GM23338 (cell line): ENCODE measurements around the gene DPH1. TPM values are rescaled to one million over a fixed set of nuclear protein-coding genes. Genes with fewer than 3 reads are reported as not detected.

ENCODE experiments used
- ATAC-seq: fragments of 200-7000 bp; cut with Tn5 transposase; 3 replicates; pipeline ENCODE4 v1.9.1; 2020
- DNase-seq: peaks from one replicate; pipeline ENCODE4 v3.0.0-alpha.2; 2015; ENCODE audit warnings: low spot score
- H2AFZ ChIP-seq: fragments of 200-600 bp; sonication (generic); 2 replicates; pipeline ENCODE4 v1.8.0; 2016; ENCODE audit warnings: antibody characterized with exemption, mild to moderate bottlenecking, moderate library complexity
- H3F3A ChIP-seq: fragments of 200-600 bp; sonication (generic); replicated peaks from 2 replicates; pipeline ENCODE4 v1.8.0; 2017; ENCODE audit warnings: antibody characterized with exemption, mixed run types, low read depth
- H3K27ac ChIP-seq: fragments of 200-600 bp; sonication (generic); 2 replicates; pipeline ENCODE4 v1.6.1; 2016; ENCODE audit warnings: low read depth
- H3K27me3 ChIP-seq: fragments of 200-600 bp; sonication (generic); 2 replicates; pipeline ENCODE4 v1.8.0; 2016; ENCODE audit warnings: mild to moderate bottlenecking, mixed run types, moderate library complexity; ENCODE audit not compliant: insufficient read depth
- H3K36me3 ChIP-seq: fragments of 200-600 bp; sonication (generic); 2 replicates; pipeline ENCODE4 v1.8.0; 2016; ENCODE audit warnings: mild to moderate bottlenecking; ENCODE audit not compliant: insufficient read depth
- H3K4me1 ChIP-seq: fragments of 200-600 bp; sonication (generic); 2 replicates; pipeline ENCODE4 v1.8.0; 2016; ENCODE audit warnings: mild to moderate bottlenecking, moderate library complexity; ENCODE audit not compliant: insufficient read depth
- H3K4me2 ChIP-seq: fragments of 200-600 bp; sonication (generic); 2 replicates; pipeline ENCODE4 v1.7.1; 2017; ENCODE audit warnings: mixed run types
- H3K4me3 ChIP-seq: fragments of 200-600 bp; sonication (generic); 2 replicates; pipeline ENCODE4 v1.6.1; 2016; ENCODE audit warnings: mixed run types
- H3K79me2 ChIP-seq: fragments of 200-600 bp; sonication (generic); replicated peaks from 2 replicates; pipeline ENCODE4 v1.8.0; 2017; ENCODE audit warnings: mild to moderate bottlenecking; ENCODE audit not compliant: insufficient read depth
- H3K9me2 ChIP-seq: fragments of 200-600 bp; sonication (generic); 2 replicates; pipeline ENCODE4 v1.8.0; 2017; ENCODE audit not compliant: insufficient read depth
- H4K20me1 ChIP-seq: fragments of 200-600 bp; sonication (generic); replicated peaks from 2 replicates; pipeline ENCODE4 v1.8.0; 2017; ENCODE audit warnings: mild to moderate bottlenecking; ENCODE audit not compliant: insufficient read depth
- H3K27ac Mint-ChIP-seq: 2 replicates; pipeline ENCODE4 v1.8.0; 2020; ENCODE audit warnings: inconsistent platforms, mild to moderate bottlenecking, moderate library complexity, mixed read lengths
- H3K27me3 Mint-ChIP-seq: 3 replicates; pipeline ENCODE4 v1.8.0; 2022; ENCODE audit warnings: low read depth, mild to moderate bottlenecking, moderate library complexity, mixed read lengths, inconsistent platforms; ENCODE audit not compliant: insufficient read depth, poor library complexity
- H3K36me3 Mint-ChIP-seq: 3 replicates; pipeline ENCODE4 v1.8.0; 2021; ENCODE audit warnings: low read depth, mild to moderate bottlenecking, inconsistent platforms, moderate library complexity, mixed read lengths
- H3K4me1 Mint-ChIP-seq: 3 replicates; pipeline ENCODE4 v1.8.0; 2020; ENCODE audit warnings: mild to moderate bottlenecking, inconsistent platforms, mixed read lengths
- H3K4me3 Mint-ChIP-seq: 3 replicates; pipeline ENCODE4 v1.8.0; 2021; ENCODE audit warnings: moderate library complexity, mild to moderate bottlenecking, inconsistent platforms, mixed read lengths
- H3K9me3 Mint-ChIP-seq: 3 replicates; pipeline ENCODE4 v1.8.0; 2020; ENCODE audit warnings: moderate library complexity, mild to moderate bottlenecking, inconsistent platforms, mixed read lengths
- JUNB ChIP-seq: IDR thresholded peaks from one replicate; pipeline ENCODE4 v1.6.1; 2016; ENCODE audit warnings: antibody characterized with exemption; ENCODE audit not compliant: unreplicated experiment
- ZNF114 ChIP-seq: fragments of 250-450 bp; sonication (Bioruptor Pico); IDR thresholded peaks from 2 replicates; pipeline ENCODE4 v1.5.0; 2020; ENCODE audit warnings: mild to moderate bottlenecking, moderate library complexity
- polyA plus RNA-seq: library from polyadenylated mRNA; unstranded; fragments of >200 nt; fragmentation: Nextera tagmentation; extraction: Ambion mirVana; gene quantifications from 2 replicates; pipeline ENCODE4 v1.2.1, GENCODE V29; 2016
- total RNA-seq: library from RNA; depleted of rRNA; stranded (reverse); fragments of >200 nt; shearing (Covaris generic); gene quantifications from 2 replicates; pipeline ENCODE4 v1.2.3, GENCODE V29; 2014
- TF ChIP-seq, protein P1 (sequence below): fragments of 250-450 bp; sonication (Bioruptor Pico); IDR thresholded peaks from 2 replicates; pipeline ENCODE4 v1.5.0; 2020; ENCODE audit warnings: mild to moderate bottlenecking, moderate library complexity
- TF ChIP-seq, protein P2 (sequence below), 2 experiments: fragments of 200-600 bp in 1 of 2; sonication (generic) in 1 of 2; conservative IDR thresholded peaks; 2 replicates each; pipeline versions ENCODE4 v1.5.1 to v1.6.1; 2016 to 2017; ENCODE audit warnings: antibody characterized with exemption in 2 of 2, low read depth in 2 of 2, mild to moderate bottlenecking in 2 of 2, moderate library complexity in 1 of 2

Gene DPH1
- total and polyA plus RNA-seq, 2 experiments from 2014 or later = 11.8 to 28.2 TPM

DNA sequence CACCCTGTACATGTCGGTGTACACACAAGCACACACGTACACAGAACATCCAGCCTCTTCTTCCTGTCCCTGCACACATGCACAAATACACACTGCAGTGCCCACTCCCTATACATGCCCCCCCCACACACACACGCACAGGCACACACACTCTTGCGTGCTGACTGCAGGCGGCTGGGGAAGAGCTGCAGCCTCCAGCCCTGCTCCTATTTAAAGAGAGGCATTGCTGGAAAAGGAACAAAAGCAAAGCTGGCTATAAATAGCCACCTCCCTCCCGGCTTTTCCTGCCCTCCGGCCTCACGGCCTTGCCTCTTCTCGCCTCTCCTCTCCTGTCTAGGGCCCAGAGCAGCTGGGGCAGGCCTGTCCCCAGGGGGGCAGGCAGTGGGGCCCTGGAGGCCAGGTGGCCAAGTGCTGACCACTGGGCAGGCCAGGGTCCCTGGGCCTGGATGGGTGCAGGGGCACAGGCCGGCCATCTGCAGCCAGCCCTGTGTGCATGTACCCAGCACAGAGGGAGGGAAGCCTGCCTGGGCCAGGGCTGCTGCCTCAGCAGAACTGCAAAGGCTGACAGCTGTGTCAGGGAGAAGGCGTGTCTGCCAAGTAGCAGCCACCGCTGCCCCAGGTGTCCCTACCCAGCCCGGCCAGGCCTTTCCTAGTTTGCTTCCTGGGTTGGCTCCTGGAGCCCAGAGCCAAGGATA lies 30.2 kb upstream of the DPH1 start (continued):
- TF ChIP-seq, protein P1, sequence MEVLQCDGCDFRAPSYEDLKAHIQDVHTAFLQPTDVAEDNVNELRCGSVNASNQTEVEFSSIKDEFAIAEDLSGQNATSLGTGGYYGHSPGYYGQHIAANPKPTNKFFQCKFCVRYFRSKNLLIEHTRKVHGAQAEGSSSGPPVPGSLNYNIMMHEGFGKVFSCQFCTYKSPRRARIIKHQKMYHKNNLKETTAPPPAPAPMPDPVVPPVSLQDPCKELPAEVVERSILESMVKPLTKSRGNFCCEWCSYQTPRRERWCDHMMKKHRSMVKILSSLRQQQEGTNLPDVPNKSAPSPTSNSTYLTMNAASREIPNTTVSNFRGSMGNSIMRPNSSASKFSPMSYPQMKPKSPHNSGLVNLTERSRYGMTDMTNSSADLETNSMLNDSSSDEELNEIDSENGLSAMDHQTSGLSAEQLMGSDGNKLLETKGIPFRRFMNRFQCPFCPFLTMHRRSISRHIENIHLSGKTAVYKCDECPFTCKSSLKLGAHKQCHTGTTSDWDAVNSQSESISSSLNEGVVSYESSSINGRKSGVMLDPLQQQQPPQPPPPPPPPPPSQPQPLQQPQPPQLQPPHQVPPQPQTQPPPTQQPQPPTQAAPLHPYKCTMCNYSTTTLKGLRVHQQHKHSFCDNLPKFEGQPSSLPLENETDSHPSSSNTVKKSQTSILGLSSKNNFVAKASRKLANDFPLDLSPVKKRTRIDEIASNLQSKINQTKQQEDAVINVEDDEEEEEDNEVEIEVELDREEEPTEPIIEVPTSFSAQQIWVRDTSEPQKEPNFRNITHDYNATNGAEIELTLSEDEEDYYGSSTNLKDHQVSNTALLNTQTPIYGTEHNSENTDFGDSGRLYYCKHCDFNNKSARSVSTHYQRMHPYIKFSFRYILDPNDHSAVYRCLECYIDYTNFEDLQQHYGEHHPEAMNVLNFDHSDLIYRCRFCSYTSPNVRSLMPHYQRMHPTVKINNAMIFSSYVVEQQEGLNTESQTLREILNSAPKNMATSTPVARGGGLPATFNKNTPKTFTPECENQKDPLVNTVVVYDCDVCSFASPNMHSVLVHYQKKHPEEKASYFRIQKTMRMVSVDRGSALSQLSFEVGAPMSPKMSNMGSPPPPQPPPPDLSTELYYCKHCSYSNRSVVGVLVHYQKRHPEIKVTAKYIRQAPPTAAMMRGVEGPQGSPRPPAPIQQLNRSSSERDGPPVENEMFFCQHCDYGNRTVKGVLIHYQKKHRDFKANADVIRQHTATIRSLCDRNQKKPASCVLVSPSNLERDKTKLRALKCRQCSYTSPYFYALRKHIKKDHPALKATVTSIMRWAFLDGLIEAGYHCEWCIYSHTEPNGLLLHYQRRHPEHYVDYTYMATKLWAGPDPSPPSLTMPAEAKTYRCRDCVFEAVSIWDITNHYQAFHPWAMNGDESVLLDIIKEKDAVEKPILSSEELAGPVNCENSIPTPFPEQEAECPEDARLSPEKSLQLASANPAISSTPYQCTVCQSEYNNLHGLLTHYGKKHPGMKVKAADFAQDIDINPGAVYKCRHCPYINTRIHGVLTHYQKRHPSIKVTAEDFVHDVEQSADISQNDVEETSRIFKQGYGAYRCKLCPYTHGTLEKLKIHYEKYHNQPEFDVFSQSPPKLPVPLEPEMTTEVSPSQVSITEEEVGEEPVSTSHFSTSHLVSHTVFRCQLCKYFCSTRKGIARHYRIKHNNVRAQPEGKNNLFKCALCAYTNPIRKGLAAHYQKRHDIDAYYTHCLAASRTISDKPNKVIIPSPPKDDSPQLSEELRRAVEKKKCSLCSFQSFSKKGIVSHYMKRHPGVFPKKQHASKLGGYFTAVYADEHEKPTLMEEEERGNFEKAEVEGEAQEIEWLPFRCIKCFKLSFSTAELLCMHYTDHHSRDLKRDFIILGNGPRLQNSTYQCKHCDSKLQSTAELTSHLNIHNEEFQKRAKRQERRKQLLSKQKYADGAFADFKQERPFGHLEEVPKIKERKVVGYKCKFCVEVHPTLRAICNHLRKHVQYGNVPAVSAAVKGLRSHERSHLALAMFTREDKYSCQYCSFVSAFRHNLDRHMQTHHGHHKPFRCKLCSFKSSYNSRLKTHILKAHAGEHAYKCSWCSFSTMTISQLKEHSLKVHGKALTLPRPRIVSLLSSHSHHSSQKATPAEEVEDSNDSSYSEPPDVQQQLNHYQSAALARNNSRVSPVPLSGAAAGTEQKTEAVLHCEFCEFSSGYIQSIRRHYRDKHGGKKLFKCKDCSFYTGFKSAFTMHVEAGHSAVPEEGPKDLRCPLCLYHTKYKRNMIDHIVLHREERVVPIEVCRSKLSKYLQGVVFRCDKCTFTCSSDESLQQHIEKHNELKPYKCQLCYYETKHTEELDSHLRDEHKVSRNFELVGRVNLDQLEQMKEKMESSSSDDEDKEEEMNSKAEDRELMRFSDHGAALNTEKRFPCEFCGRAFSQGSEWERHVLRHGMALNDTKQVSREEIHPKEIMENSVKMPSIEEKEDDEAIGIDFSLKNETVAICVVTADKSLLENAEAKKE (CRISPR knock-in tag) = no peak
- TF ChIP-seq ZNF114 (CRISPR knock-in tag) = no peak

DNA sequence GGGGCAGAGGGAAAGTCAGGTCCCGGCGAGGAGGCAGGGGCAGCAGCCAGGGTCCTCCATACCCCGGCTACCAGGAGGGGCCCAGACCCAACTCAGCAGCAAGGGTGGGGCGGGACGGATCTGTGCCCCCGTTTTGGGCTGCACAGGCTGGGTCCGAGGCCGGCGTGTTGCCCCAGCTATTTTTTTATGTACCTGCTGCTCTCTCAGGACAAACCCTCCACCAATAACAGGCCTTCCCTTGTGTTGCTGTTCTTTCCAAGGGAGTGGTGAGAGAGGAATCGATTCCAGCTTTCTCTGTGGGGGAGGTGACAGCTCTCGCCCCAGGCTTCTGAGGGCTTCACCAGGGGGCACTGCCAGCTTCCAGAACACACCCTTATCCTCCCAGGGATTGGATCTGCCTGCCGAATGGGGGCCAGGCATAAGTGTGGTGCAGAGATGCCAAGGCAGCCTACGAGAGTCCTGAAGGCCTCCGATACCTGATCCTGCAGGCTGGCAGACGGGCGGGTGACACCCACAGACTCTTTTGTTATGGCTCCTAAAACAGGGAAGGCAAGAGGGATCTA lies 27.1 kb upstream of the DPH1 start:
- Histone ChIP-seq H4K20me1 (no peaks in the 10 kb centered on the region), H3K4me2 (no peak overlapping the region), H3K27ac (no peak overlapping the region), H3K79me2 (no peaks in the 10 kb centered on the region), H3K4me3 (no peak overlapping the region), H3K27me3 (peaks cover 20% of the 10 kb centered on the region), H3K4me1 (peaks cover 4% of the 10 kb centered on the region; the same call in 1 of the 2 replicates), H3K36me3 (no peaks in the 10 kb centered on the region), H2AFZ (peak overlapping the region; percentile 28; the same call in 1 of the 2 replicates), H3F3A (no peaks in the 10 kb centered on the region), H3K9me2 (no peaks in the 10 kb centered on the region)
- Mint-ChIP-seq H3K9me3 (no peaks in the 10 kb centered on the region), H3K36me3 (no peaks in the 10 kb centered on the region), H3K4me1 (peaks cover 9% of the 10 kb centered on the region), H3K4me3 (no peak overlapping the region), H3K27me3 (peaks cover 24% of the 10 kb centered on the region), H3K27ac (no peak overlapping the region)
- TF ChIP-seq JUNB = no peak
- TF ChIP-seq, protein P2, sequence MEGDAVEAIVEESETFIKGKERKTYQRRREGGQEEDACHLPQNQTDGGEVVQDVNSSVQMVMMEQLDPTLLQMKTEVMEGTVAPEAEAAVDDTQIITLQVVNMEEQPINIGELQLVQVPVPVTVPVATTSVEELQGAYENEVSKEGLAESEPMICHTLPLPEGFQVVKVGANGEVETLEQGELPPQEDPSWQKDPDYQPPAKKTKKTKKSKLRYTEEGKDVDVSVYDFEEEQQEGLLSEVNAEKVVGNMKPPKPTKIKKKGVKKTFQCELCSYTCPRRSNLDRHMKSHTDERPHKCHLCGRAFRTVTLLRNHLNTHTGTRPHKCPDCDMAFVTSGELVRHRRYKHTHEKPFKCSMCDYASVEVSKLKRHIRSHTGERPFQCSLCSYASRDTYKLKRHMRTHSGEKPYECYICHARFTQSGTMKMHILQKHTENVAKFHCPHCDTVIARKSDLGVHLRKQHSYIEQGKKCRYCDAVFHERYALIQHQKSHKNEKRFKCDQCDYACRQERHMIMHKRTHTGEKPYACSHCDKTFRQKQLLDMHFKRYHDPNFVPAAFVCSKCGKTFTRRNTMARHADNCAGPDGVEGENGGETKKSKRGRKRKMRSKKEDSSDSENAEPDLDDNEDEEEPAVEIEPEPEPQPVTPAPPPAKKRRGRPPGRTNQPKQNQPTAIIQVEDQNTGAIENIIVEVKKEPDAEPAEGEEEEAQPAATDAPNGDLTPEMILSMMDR (conservative IDR thresholded peaks at IDR 0.05; ENCODE audit: low read depth in 2 of 2) = 0 out of 4 replicates have a peak, but pooled peaks of 1 of the 2 experiments have one; percentile 7
- no peak for DNase-seq
- ATAC-seq = no peak
